Gastrocnemius medialis (tissue), 4 donors: Measurements from ENCODE around the gene COL4A5.

Experiments
- CTCF ChIP-seq, 5 experiments: fragments of 450-650 bp in 3 of 5; fragments of 200-600 bp in 2 of 5; sonication (generic) in 2 of 5; IDR thresholded peaks in 4 of 5; conservative IDR thresholded peaks in 1 of 5; 1 replicate in 4 of 5; 2 replicates in 1 of 5; pipeline ENCODE4 v1.5.1; 2016 to 2019; ENCODE audit warnings: antibody characterized with exemption in 5 of 5, mild to moderate bottlenecking in 3 of 5, moderate library complexity in 3 of 5
- POLR2A ChIP-seq, 2 donors: fragments of 450-650 bp; IDR thresholded peaks; one replicate each; pipeline ENCODE4 v1.6.1; 2017; ENCODE audit warnings: antibody characterized with exemption in 2 of 2, mild to moderate bottlenecking in 2 of 2, moderate library complexity in 2 of 2

- TF ChIP-seq CTCF (IDR thresholded peaks at IDR 0.05 in 4 of 5, conservative IDR thresholded peaks at IDR 0.05 in 1 of 5) (no peak), POLR2A (IDR thresholded peaks at IDR 0.05) (no peak)
These were observed 13.4 kb upstream of the COL4A5 start for GRCh38 chrX:108426262-108426661.
